IMR-90 (cell line): Measurements from ENCODE around the gene JAKMIP2. TPM values are rescaled to one million over a fixed set of nuclear protein-coding genes. Genes with fewer than 3 reads are reported as not detected.
A peak's percentile ranks its signal among the peaks of the same experiment; 100 is the strongest.

ENCODE experiments used
- ATAC-seq: fragments of 200-7000 bp; cut with Tn5 transposase; 2 replicates; pipeline ENCODE4 v1.9.1; 2020; ENCODE audit warnings: low read depth, mild to moderate bottlenecking, moderate library complexity
- BruUV-seq: library from RNA; stranded (reverse); fragments of 400-500 nt; replicated peaks from 2 replicates; lab custom pipeline; 2021; lab: Mats Ljungman, UMichigan
- CTCF ChIA-PET: fragments of 300-600 bp; formaldehyde crosslinking; extraction: SDS; loops from one replicate; lab custom pipeline; 2021; ENCODE audit warnings: antibody characterized with exemption; lab: Yijun Ruan, JAX
- POLR2A ChIA-PET: fragments of 300-600 bp; sonication (Branson Sonifier 250); formaldehyde crosslinking; loops from one replicate; lab custom pipeline; 2022; ENCODE audit warnings: antibody characterized with exemption; ENCODE audit not compliant: unreplicated experiment; lab: Charles Lee
- DNase-seq: peaks from one replicate; pipeline ENCODE4 v3.0.0; 2013
- H2AFZ ChIP-seq: replicated peaks from 2 replicates; pipeline ENCODE3; 2013; ENCODE audit warnings: low read length, mild to moderate bottlenecking; ENCODE audit not compliant: poor library complexity
- H2AK5ac ChIP-seq: 2 replicates; pipeline ENCODE4 v1.6.1; 2013; ENCODE audit warnings: low read depth, low read length, inconsistent platforms
- H2AK9ac ChIP-seq: replicated peaks from 2 replicates; pipeline ENCODE3; 2013; ENCODE audit warnings: mild to moderate bottlenecking, low read depth, low read length, moderate library complexity; ENCODE audit not compliant: poor library complexity
- H2BK120ac ChIP-seq: 2 replicates; pipeline ENCODE4 v1.6.1; 2013; ENCODE audit warnings: low read depth, low read length, inconsistent platforms
- H2BK15ac ChIP-seq: 3 replicates; pipeline ENCODE4 v1.6.1; 2013; ENCODE audit warnings: low read depth, low read length, inconsistent platforms
- H2BK20ac ChIP-seq: 2 replicates; pipeline ENCODE4 v1.6.1; 2013; ENCODE audit warnings: low read depth, mild to moderate bottlenecking, inconsistent platforms, low read length, moderate library complexity
- H2BK5ac ChIP-seq: 2 replicates; pipeline ENCODE4 v1.6.1; 2013; ENCODE audit warnings: mild to moderate bottlenecking, low read depth, low read length, inconsistent platforms; ENCODE audit not compliant: poor library complexity, severe bottlenecking
- H3K14ac ChIP-seq: replicated peaks from 2 replicates; pipeline ENCODE4 v1.6.1; 2013; ENCODE audit warnings: low read depth, low read length, inconsistent platforms
- H3K18ac ChIP-seq: 2 replicates; pipeline ENCODE4 v1.6.1; 2013; ENCODE audit warnings: low read depth, low read length, control low read depth
- H3K23ac ChIP-seq: 2 replicates; pipeline ENCODE4 v1.6.1; 2013; ENCODE audit warnings: low read depth, low read length, inconsistent platforms
- H3K27ac ChIP-seq: 2 replicates; pipeline ENCODE4 v1.5.1; 2013; ENCODE audit warnings: mild to moderate bottlenecking, control low read depth, low read length; ENCODE audit not compliant: insufficient read depth
- H3K27me3 ChIP-seq: 2 replicates; pipeline ENCODE4 v1.6.1; 2013; ENCODE audit warnings: low read length; ENCODE audit not compliant: control insufficient read depth, insufficient read depth
- H3K36me3 ChIP-seq: 2 replicates; pipeline ENCODE4 v1.6.1; 2013; ENCODE audit warnings: low read length, mixed read lengths; ENCODE audit not compliant: control insufficient read depth, insufficient read depth
- H3K4ac ChIP-seq: 2 replicates; pipeline ENCODE4 v1.6.1; 2013; ENCODE audit warnings: low read depth, low read length, inconsistent platforms
- H3K4me1 ChIP-seq: 2 replicates; pipeline ENCODE4 v1.6.1; 2013; ENCODE audit warnings: low read length, mixed read lengths; ENCODE audit not compliant: control insufficient read depth, insufficient read depth
- H3K4me2 ChIP-seq: 2 replicates; pipeline ENCODE4 v1.6.1; 2013; ENCODE audit warnings: low read depth, mild to moderate bottlenecking, control low read depth, low read length, moderate library complexity
- H3K4me3 ChIP-seq: 2 replicates; pipeline ENCODE4 v1.5.1; 2013; ENCODE audit warnings: low read depth, mild to moderate bottlenecking, control low read depth, low read length, moderate library complexity; ENCODE audit not compliant: insufficient read depth
- H3K56ac ChIP-seq: 2 replicates; pipeline ENCODE4 v1.6.1; 2013; ENCODE audit warnings: low read length, inconsistent platforms; ENCODE audit not compliant: insufficient read depth; ENCODE audit errors: extremely low read depth
- H3K79me1 ChIP-seq, 2 experiments: 2 replicates each; pipeline ENCODE4 v1.6.1; 2013; ENCODE audit warnings: low read length in 2 of 2, inconsistent platforms in 1 of 2, low read depth in 1 of 2
- H3K9ac ChIP-seq: 2 replicates; pipeline ENCODE4 v1.6.1; 2013; ENCODE audit warnings: low read depth, low read length, control low read depth
- H3K9me1 ChIP-seq: 2 replicates; pipeline ENCODE4 v1.6.1; 2013; ENCODE audit warnings: low read length, inconsistent platforms; ENCODE audit not compliant: insufficient read depth
- H3K9me3 ChIP-seq: 2 replicates; pipeline ENCODE4 v1.6.1; 2013; ENCODE audit warnings: low read length; ENCODE audit not compliant: control insufficient read depth, insufficient read depth
- H4K20me1 ChIP-seq: 2 replicates; pipeline ENCODE4 v1.6.1; 2013; ENCODE audit warnings: low read length, inconsistent platforms; ENCODE audit not compliant: insufficient read depth
- H4K5ac ChIP-seq: 2 replicates; pipeline ENCODE4 v1.6.1; 2013; ENCODE audit warnings: mild to moderate bottlenecking, low read depth, low read length, control low read depth
- H4K8ac ChIP-seq, 2 experiments: 2 replicates each; pipeline ENCODE4 v1.6.1; 2013; ENCODE audit warnings: low read depth in 2 of 2, low read length in 2 of 2, control low read depth in 1 of 2, inconsistent platforms in 1 of 2
- H4K91ac ChIP-seq: 2 replicates; pipeline ENCODE4 v1.6.1; 2013; ENCODE audit warnings: low read depth, low read length, inconsistent platforms; ENCODE audit not compliant: insufficient read depth
- BHLHE40 ChIP-seq: fragments of 150-350 bp; IDR thresholded peaks from 2 replicates; pipeline ENCODE4 v1.6.1; 2016; ENCODE audit warnings: mild to moderate bottlenecking, low read depth, low read length
- NFE2L2 ChIP-seq: fragments of 150-350 bp; IDR thresholded peaks from 2 replicates; pipeline ENCODE4 v1.6.1; 2016; ENCODE audit warnings: low read depth, mild to moderate bottlenecking, low read length
- POLR2A ChIP-seq: IDR thresholded peaks from 2 replicates; pipeline ENCODE4 v1.6.1; 2012; ENCODE audit warnings: mild to moderate bottlenecking, low read depth, low read length
- RCOR1 ChIP-seq: IDR thresholded peaks from 2 replicates; pipeline ENCODE4 v1.6.1; 2012; ENCODE audit warnings: mild to moderate bottlenecking, low read length, improper control_type of control experiment; ENCODE audit not compliant: insufficient replicate concordance
- WGBS, 2 experiments: methylation state at CpG; one replicate each; pipeline versions ENCODE4 v1.1.5 to v1.1.7; 2013; ENCODE audit warnings: missing lambda C conversion rate in 2 of 2; ENCODE audit not compliant: insufficient read length in 1 of 2; ENCODE audit errors: extremely low coverage in 2 of 2; 5-methylcytosine and 5-hydroxymethylcytosine counted together
- dilution Hi-C: fragments of 300-500 bp; cut with HindIII; formaldehyde crosslinking; loops from one replicate; pipeline ENCODE4 v1.14.3; 2018; ENCODE audit warnings: low sequenced_read_pairs; ENCODE audit not compliant: unreplicated experiment
- in situ Hi-C: fragments of 300-500 bp; cut with MboI; formaldehyde crosslinking; loops from 3 replicates; pipeline ENCODE4 v1.14.3; 2019; ENCODE audit warnings: low sequenced_read_pairs, inconsistent platforms, mixed read lengths
- intact Hi-C: fragments of 100-400 bp; cut with micrococcal nuclease; formaldehyde crosslinking; loops from 2 replicates; pipeline ENCODE4 v1.10.0; 2022
- polyA plus RNA-seq, 3 experiments: library from polyadenylated mRNA; depleted of rRNA; stranded (reverse); fragments of >200 nt; gene quantifications; 2 replicates each; pipeline ENCODE4 v1.2.3, GENCODE V29; 2012; ENCODE audit warnings: low replicate concordance in 1 of 3
- total RNA-seq: library from RNA; depleted of rRNA; stranded (reverse); fragments of >200 nt; gene quantifications from 2 replicates; pipeline ENCODE4 v1.2.3, GENCODE V29; 2012
- TF ChIP-seq, protein P1 (sequence below): fragments of 150-350 bp; IDR thresholded peaks from 2 replicates; pipeline ENCODE4 v1.6.1; 2017; ENCODE audit warnings: mild to moderate bottlenecking, antibody characterized with exemption, low read length, low read depth
- TF ChIP-seq, protein P2 (sequence below): fragments of 150-350 bp; IDR thresholded peaks from 2 replicates; pipeline ENCODE4 v1.6.1; 2016; ENCODE audit warnings: low read depth, mild to moderate bottlenecking, low read length, moderate library complexity, borderline replicate concordance

Gene JAKMIP2
- total and polyA plus RNA-seq, 2 of the 4 experiments (the other 2 are of a cell fraction) = under 0.01 TPM; not detected in 1

DNA sequence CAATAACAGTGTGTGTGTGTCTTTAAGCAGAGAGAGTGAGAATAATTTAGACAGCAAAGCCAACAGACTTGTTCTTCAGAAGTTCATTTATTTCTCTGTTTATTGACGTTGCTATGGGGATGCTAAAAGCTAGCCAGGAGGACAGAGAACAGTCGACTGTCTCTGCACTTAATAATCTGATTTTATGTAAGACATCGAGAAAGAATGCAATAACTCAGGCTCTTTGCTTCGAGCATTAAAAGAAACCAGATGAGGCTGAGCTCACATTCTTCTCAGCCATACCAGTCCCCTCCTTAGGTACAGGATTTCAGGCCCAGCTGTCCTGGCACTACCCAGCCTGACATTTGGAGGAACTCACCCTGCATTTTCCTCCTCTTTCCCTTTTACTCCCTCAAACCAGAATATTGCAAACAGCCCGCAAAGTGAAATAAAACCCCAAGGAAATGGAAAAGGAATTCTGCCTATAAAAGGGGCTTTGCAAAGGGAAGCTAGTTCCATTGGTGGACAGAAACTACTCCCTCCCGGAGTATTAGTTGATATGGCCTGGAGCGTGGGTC is 228.2 kb downstream of the JAKMIP2 start:
- WGBS, 2 experiments = no CpG with 5 or more reads among the region's 7 CpGs
- Histone ChIP-seq H3K18ac (peak overlapping the region; percentile 59), H4K20me1 (no peaks in the 10 kb centered on the region), H3K14ac (peak overlapping the region; percentile 67), H2AFZ (peak overlapping the region; percentile 81), H2BK20ac (peak overlapping the region; percentile 41; the same call in 1 of the 2 replicates), H3K4me2 (peak overlapping the region; percentile 75), H3K36me3 (no peaks in the 10 kb centered on the region), H4K91ac (peak overlapping the region; percentile 61), H3K56ac (peak overlapping the region; percentile 63; the same call in 1 of the 2 replicates), H2BK15ac (peak overlapping the region; percentile 45; the same call in 1 of the 3 replicates), H4K8ac (peak overlapping the region; percentile 4 to 64; a peak in 3 of 4 replicates), H2AK9ac (no peak overlapping the region), H3K9me1 (peaks cover 4% of the 10 kb centered on the region; the same call in 1 of the 2 replicates), H2AK5ac (no peak overlapping the region), H3K9ac (peak overlapping the region; percentile 19), H3K23ac (no peak overlapping the region), H4K5ac (peak overlapping the region; percentile 58), H3K79me1 (no peaks in the 10 kb centered on the region), H3K4ac (peak overlapping the region; percentile 51), H3K4me3 (peak overlapping the region; percentile 13; the same call in 1 of the 2 replicates), H2BK5ac (peak overlapping the region; percentile 62), H3K27ac (peak overlapping the region; percentile 39; the same call in 1 of the 2 replicates), H3K27me3 (no peaks in the 10 kb centered on the region), H2BK120ac (peak overlapping the region; percentile 57; the same call in 1 of the 2 replicates), H3K4me1 (peaks cover 2% of the 10 kb centered on the region), H3K9me3 (no peaks in the 10 kb centered on the region)
- DNase-seq = peak; percentile 77
- ATAC-seq = peak; percentile 64
- POLR2A ChIA-PET = interaction anchor here (0.5 to 0.6 kb wide), 4 partner anchors 17 to 259 kb away, joined by 3 to 7 read pairs (median 4); no protein-coding TSS in a partner anchor
- in situ Hi-C loops (no loop called here), intact Hi-C loops (loop anchor here (1.0 kb wide), 1 partner anchor 45 kb away; no protein-coding TSS in a partner anchor), dilution Hi-C loops (no loop called here)
- no TSS peak for BruUV-seq
- TF ChIP-seq BHLHE40 (no peak), NFE2L2 (no peak), POLR2A (no peak), RCOR1 (no peak)
- TF ChIP-seq, protein P1, sequence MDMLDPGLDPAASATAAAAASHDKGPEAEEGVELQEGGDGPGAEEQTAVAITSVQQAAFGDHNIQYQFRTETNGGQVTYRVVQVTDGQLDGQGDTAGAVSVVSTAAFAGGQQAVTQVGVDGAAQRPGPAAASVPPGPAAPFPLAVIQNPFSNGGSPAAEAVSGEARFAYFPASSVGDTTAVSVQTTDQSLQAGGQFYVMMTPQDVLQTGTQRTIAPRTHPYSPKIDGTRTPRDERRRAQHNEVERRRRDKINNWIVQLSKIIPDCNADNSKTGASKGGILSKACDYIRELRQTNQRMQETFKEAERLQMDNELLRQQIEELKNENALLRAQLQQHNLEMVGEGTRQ = no peak
- TF ChIP-seq, protein P2, sequence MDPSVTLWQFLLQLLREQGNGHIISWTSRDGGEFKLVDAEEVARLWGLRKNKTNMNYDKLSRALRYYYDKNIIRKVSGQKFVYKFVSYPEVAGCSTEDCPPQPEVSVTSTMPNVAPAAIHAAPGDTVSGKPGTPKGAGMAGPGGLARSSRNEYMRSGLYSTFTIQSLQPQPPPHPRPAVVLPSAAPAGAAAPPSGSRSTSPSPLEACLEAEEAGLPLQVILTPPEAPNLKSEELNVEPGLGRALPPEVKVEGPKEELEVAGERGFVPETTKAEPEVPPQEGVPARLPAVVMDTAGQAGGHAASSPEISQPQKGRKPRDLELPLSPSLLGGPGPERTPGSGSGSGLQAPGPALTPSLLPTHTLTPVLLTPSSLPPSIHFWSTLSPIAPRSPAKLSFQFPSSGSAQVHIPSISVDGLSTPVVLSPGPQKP = no peak
- CTCF ChIA-PET = interaction anchor here (0.6 to 1.6 kb wide), 5 partner anchors 21 to 173 kb away, joined by 4 to 6 read pairs (median 5); no protein-coding TSS in a partner anchor
